ENCODE measurements around the gene ARMC2. TPM values are rescaled to one million over a fixed set of nuclear protein-coding genes. Genes with fewer than 3 reads are reported as not detected.

The ARMC2 gene
- polyA plus RNA-seq, 3 donors from 2014 or later: 4.0 to 8.5 (median 4.2) TPM

GRCh38 chr6:109006818-109007217, 158.6 kb downstream of the ARMC2 start:
- Mint-ChIP-seq H3K27me3 (ENCODE audit: low read depth in 3 of 3) (peaks cover 3 to 5% (median 4%) of the 10 kb centered on the region in 3 donors), H3K4me3 (peak overlapping the region; percentile 91 to 99 (median 98)), H3K36me3 (no peaks in the 10 kb centered on the region), H3K27ac (peak overlapping the region; percentile 90 to 99 (median 96)), H3K4me1 (peaks cover 70 to 82% of the 10 kb centered on the region in 2 donors), H3K9me3 (no peaks in the 10 kb centered on the region)
- no peak for DNase-seq

GRCh38 chr6:109007521-109007920, 159.3 kb downstream of the ARMC2 start:
- H3K4me1 Mint-ChIP-seq: peaks cover 63 to 75% of the 10 kb centered on the region in 2 donors
- peak overlapping the region; percentile 91 to 99 (median 98) for H3K4me3 Mint-ChIP-seq

GRCh38 chr6:109008054-109008453, 159.8 kb downstream of the ARMC2 start:
- peaks cover 60 to 69% of the 10 kb centered on the region in 2 donors for H3K4me1 Mint-ChIP-seq
- no peak for DNase-seq
- H3K27me3 Mint-ChIP-seq (ENCODE audit: low read depth in 3 of 3): peaks cover 3 to 5% (median 4%) of the 10 kb centered on the region in 3 donors
- H3K9me3 Mint-ChIP-seq: no peaks in the 10 kb centered on the region
- H3K4me3 Mint-ChIP-seq: peak overlapping the region; percentile 91 to 99 (median 98)
- peak overlapping the region; percentile 90 to 99 (median 96) for H3K27ac Mint-ChIP-seq
- H3K36me3 Mint-ChIP-seq: no peaks in the 10 kb centered on the region

More at GRCh38 chr6:109007521-109007920, 159.3 kb downstream of the ARMC2 start:
- Mint-ChIP-seq H3K27ac (peak overlapping the region; percentile 90 to 99 (median 96)), H3K27me3 (ENCODE audit: low read depth in 3 of 3) (peaks cover 3 to 5% (median 4%) of the 10 kb centered on the region in 3 donors), H3K36me3 (no peaks in the 10 kb centered on the region), H3K9me3 (no peaks in the 10 kb centered on the region)
- DNase-seq: no peak

GRCh38 chr6:109008537-109009235, 160.5 kb downstream of the ARMC2 start:
- Mint-ChIP-seq H3K27ac (peak overlapping the region; percentile 90 to 99 (median 96)), H3K27me3 (ENCODE audit: low read depth in 3 of 3) (peaks cover 3 to 5% (median 4%) of the 10 kb centered on the region in 3 donors), H3K4me1 (peaks cover 56 to 63% of the 10 kb centered on the region in 2 donors), H3K4me3 (peak overlapping the region; percentile 91 to 99 (median 98)), H3K9me3 (no peaks in the 10 kb centered on the region), H3K36me3 (no peaks in the 10 kb centered on the region)
- DNase-seq: peak; percentile 37 to 47 (median 39)

- Mint-ChIP-seq H3K27me3 (ENCODE audit: low read depth in 3 of 3) (peaks cover 3 to 6% (median 4%) of the 10 kb centered on the region in 3 donors), H3K9me3 (no peaks in the 10 kb centered on the region), H3K27ac (peak overlapping the region; percentile 94 to 100 (median 96)), H3K4me3 (peak overlapping the region; percentile 90 to 99 (median 98)), H3K4me1 (peaks cover 49 to 57% of the 10 kb centered on the region in 2 donors), H3K36me3 (no peaks in the 10 kb centered on the region)
- DNase-seq: peak; percentile 88
These were observed 161.2 kb downstream of the ARMC2 start for GRCh38 chr6:109009236-109009961.

- Mint-ChIP-seq H3K36me3 (no peaks in the 10 kb centered on the region), H3K4me1 (peaks cover 42 to 53% of the 10 kb centered on the region in 2 donors), H3K27ac (peak overlapping the region; percentile 94 to 100 (median 96)), H3K4me3 (peak overlapping the region; percentile 90 to 99 (median 94)), H3K9me3 (no peaks in the 10 kb centered on the region), H3K27me3 (ENCODE audit: low read depth in 3 of 3) (peaks cover 3 to 6% (median 4%) of the 10 kb centered on the region in 3 donors)
- DNase-seq: no peak
These were observed 161.9 kb downstream of the ARMC2 start for GRCh38 chr6:109009962-109010704.

- no peaks in the 10 kb centered on the region for H3K36me3 Mint-ChIP-seq
These were observed 162.5 kb downstream of the ARMC2 start for GRCh38 chr6:109010705-109011102.

GRCh38 chr6:109013656-109014305, 165.6 kb downstream of the ARMC2 start:
- Mint-ChIP-seq H3K27ac (peak overlapping the region in 1 of 6 donors; percentile 37), H3K4me3 (no peak overlapping the region), H3K36me3 (no peaks in the 10 kb centered on the region), H3K4me1 (peaks cover 15 to 22% of the 10 kb centered on the region in 2 donors), H3K27me3 (ENCODE audit: low read depth in 3 of 3) (peaks cover 2 to 5% (median 3%) of the 10 kb centered on the region in 3 donors), H3K9me3 (no peaks in the 10 kb centered on the region)
- DNase-seq: no peak

More at GRCh38 chr6:109010705-109011102, 162.5 kb downstream of the ARMC2 start:
- no peaks in the 10 kb centered on the region for H3K9me3 Mint-ChIP-seq
- peak overlapping the region; percentile 10 to 94 (median 49) for H3K4me3 Mint-ChIP-seq
- H3K27me3 Mint-ChIP-seq (ENCODE audit: low read depth in 3 of 3): peaks cover 3 to 6% (median 4%) of the 10 kb centered on the region in 3 donors
- peaks cover 40 to 47% of the 10 kb centered on the region in 2 donors for H3K4me1 Mint-ChIP-seq
- no peak for DNase-seq
- peak overlapping the region; percentile 94 to 100 (median 96) for H3K27ac Mint-ChIP-seq

- peak overlapping the region in 1 of 6 donors; percentile 7 for H3K27ac Mint-ChIP-seq
- DNase-seq: no peak
- H3K9me3 Mint-ChIP-seq: no peaks in the 10 kb centered on the region
- H3K4me3 Mint-ChIP-seq: no peak overlapping the region
- H3K4me1 Mint-ChIP-seq: peaks cover 19 to 29% of the 10 kb centered on the region in 2 donors
- peaks cover 0 to 3% (median 1%) of the 10 kb centered on the region in 3 donors for H3K27me3 Mint-ChIP-seq (ENCODE audit: low read depth in 3 of 3)
- H3K36me3 Mint-ChIP-seq: no peaks in the 10 kb centered on the region
These were observed 166.4 kb downstream of the ARMC2 start for GRCh38 chr6:109014606-109015005.

- Mint-ChIP-seq H3K27ac (no peak overlapping the region), H3K4me3 (no peak overlapping the region), H3K4me1 (peaks cover 19 to 29% of the 10 kb centered on the region in 2 donors)
These were observed 167.0 kb downstream of the ARMC2 start for GRCh38 chr6:109015176-109015575.

GRCh38 chr6:109019911-109020310, 171.7 kb downstream of the ARMC2 start:
- DNase-seq: no peak
- Mint-ChIP-seq H3K9me3 (no peaks in the 10 kb centered on the region), H3K4me3 (no peak overlapping the region), H3K4me1 (peaks cover 22 to 40% of the 10 kb centered on the region in 2 donors), H3K36me3 (peaks cover 0 to 3% (median 0%) of the 10 kb centered on the region in 3 donors), H3K27me3 (ENCODE audit: low read depth in 3 of 3) (peaks cover 0 to 2% (median 0%) of the 10 kb centered on the region in 3 donors), H3K27ac (peak overlapping the region in 3 of 6 donors; percentile 32 to 44 (median 39))

More at GRCh38 chr6:109015176-109015575, 167.0 kb downstream of the ARMC2 start:
- DNase-seq: no peak
- H3K9me3 Mint-ChIP-seq: no peaks in the 10 kb centered on the region
- H3K36me3 Mint-ChIP-seq: no peaks in the 10 kb centered on the region
- peaks cover 0 to 3% (median 0%) of the 10 kb centered on the region in 3 donors for H3K27me3 Mint-ChIP-seq (ENCODE audit: low read depth in 3 of 3)

- no peak overlapping the region for H3K27ac Mint-ChIP-seq
- no peak for DNase-seq
- H3K4me3 Mint-ChIP-seq: no peak overlapping the region
- H3K27me3 Mint-ChIP-seq (ENCODE audit: low read depth in 3 of 3): peaks cover 0 to 2% (median 0%) of the 10 kb centered on the region in 3 donors
- peaks cover 0 to 4% (median 3%) of the 10 kb centered on the region in 3 donors for H3K36me3 Mint-ChIP-seq
- H3K4me1 Mint-ChIP-seq: peaks cover 41 to 55% of the 10 kb centered on the region in 2 donors
- no peaks in the 10 kb centered on the region for H3K9me3 Mint-ChIP-seq
These were observed 173.6 kb downstream of the ARMC2 start for GRCh38 chr6:109021870-109022269.
